A549 (cell line): ENCODE results near the gene FANCI.

Experiments used
- CHD2 ChIP-seq: fragments of 150-350 bp; IDR thresholded peaks from 2 replicates; pipeline ENCODE4 v1.6.1; 2014; ENCODE audit warnings: low read length; ENCODE audit not compliant: partially characterized antibody
- EP300 ChIP-seq, 2 experiments: fragments of >200 bp; sonication (Bioruptor Twin); formaldehyde crosslinking; IDR thresholded peaks; 2 replicates in 1 of 2; 3 replicates in 1 of 2; pipeline ENCODE4 v1.6.1; 2016 to 2017
- JUNB ChIP-seq: fragments of >200 bp; sonication (Bioruptor Twin); formaldehyde crosslinking; IDR thresholded peaks from 2 replicates; pipeline ENCODE4 v1.6.1; 2016
- KDM5A ChIP-seq: fragments of 200-600 bp; sonication (generic); IDR thresholded peaks from 2 replicates; pipeline ENCODE4 v1.6.1; 2016; ENCODE audit warnings: antibody characterized with exemption, mild to moderate bottlenecking
- SMC3 ChIP-seq: fragments of >200 bp; sonication (Bioruptor Twin); formaldehyde crosslinking; IDR thresholded peaks from 3 replicates; pipeline ENCODE4 v1.6.1; 2018; ENCODE audit warnings: inconsistent platforms
- TF ChIP-seq, protein P1 (sequence below): fragments of >200 bp; sonication (Bioruptor Twin); formaldehyde crosslinking; IDR thresholded peaks from 3 replicates; pipeline ENCODE4 v1.5.1; 2016
- TF ChIP-seq, protein P2 (sequence below): IDR thresholded peaks from 2 replicates; pipeline ENCODE4 v1.6.1; 2012

DNA sequence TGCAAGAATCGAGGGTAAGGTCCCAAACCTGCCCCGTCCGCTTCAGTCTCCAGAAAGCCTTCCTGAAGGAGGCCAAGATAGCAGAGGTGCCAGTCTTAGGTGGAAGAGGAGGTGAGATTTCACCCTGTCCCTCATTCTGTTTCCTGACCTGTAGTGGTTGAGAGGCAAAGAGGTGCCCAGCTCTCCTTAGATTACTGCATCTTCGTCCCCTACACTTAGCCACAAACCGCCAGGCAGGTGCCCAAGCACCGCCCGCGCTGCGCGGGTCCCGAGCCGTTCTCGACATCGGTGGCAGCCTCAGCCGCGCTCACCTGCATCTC is 114.6 kb downstream of the FANCI start:
- TF ChIP-seq, protein P1, sequence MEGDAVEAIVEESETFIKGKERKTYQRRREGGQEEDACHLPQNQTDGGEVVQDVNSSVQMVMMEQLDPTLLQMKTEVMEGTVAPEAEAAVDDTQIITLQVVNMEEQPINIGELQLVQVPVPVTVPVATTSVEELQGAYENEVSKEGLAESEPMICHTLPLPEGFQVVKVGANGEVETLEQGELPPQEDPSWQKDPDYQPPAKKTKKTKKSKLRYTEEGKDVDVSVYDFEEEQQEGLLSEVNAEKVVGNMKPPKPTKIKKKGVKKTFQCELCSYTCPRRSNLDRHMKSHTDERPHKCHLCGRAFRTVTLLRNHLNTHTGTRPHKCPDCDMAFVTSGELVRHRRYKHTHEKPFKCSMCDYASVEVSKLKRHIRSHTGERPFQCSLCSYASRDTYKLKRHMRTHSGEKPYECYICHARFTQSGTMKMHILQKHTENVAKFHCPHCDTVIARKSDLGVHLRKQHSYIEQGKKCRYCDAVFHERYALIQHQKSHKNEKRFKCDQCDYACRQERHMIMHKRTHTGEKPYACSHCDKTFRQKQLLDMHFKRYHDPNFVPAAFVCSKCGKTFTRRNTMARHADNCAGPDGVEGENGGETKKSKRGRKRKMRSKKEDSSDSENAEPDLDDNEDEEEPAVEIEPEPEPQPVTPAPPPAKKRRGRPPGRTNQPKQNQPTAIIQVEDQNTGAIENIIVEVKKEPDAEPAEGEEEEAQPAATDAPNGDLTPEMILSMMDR, result no peak
- TF ChIP-seq CHD2 (no peak), EP300 (IDR thresholded peaks at IDR 0.05) (no peak), JUNB (no peak), SMC3 (no peak), KDM5A (no peak)
- TF ChIP-seq, protein P2, sequence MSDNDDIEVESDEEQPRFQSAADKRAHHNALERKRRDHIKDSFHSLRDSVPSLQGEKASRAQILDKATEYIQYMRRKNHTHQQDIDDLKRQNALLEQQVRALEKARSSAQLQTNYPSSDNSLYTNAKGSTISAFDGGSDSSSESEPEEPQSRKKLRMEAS, result no peak
